Sciatic nerve (tissue), 2 donors: ENCODE results near the gene FGF19. TPM values are rescaled to one million over a fixed set of nuclear protein-coding genes. Genes with fewer than 3 reads are reported as not detected.
A peak's percentile ranks its signal among the peaks of the same experiment; 100 is the strongest.

Experiments
- ATAC-seq: fragments of 200-7000 bp; cut with Tn5 transposase; one replicate; pipeline ENCODE4 v1.9.1; 2020; ENCODE audit warnings: mild to moderate bottlenecking, moderate library complexity
- DNase-seq: peaks from one replicate; pipeline ENCODE4 v3.0.0-alpha.2; 2020; ENCODE audit warnings: low spot score
- intact Hi-C: fragments of 100-400 bp; cut with DNase I; formaldehyde crosslinking; loops from one replicate; pipeline ENCODE4 v1.14.2; 2022
- total RNA-seq: library from RNA; stranded (reverse); fragmentation: NEBNext Ultra II Directional; extraction: Animal tissue kit (Norgen Biotek cat#: 25700); gene quantifications from one replicate; pipeline ENCODE4 v1.2.1, GENCODE V29; 2021
- donor health status: DM: no; HTN: no; CAD: no.
- donor health status: DM: no; HTN: no; CAD: no.

Gene FGF19, protein sequence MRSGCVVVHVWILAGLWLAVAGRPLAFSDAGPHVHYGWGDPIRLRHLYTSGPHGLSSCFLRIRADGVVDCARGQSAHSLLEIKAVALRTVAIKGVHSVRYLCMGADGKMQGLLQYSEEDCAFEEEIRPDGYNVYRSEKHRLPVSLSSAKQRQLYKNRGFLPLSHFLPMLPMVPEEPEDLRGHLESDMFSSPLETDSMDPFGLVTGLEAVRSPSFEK
- not detected for total RNA-seq

- intact Hi-C loops = loop anchor here (10.0 kb wide), 1 partner anchor 181 kb away; no protein-coding TSS in a partner anchor
- no peak for ATAC-seq
- DNase-seq = no peak
These were observed at the start of gene FGF19 for GRCh38 chr11:69703768-69704507. TSS of gene FGF19 (minus strand) at chr11:69704022. CDS start at chr11:69703876, 146 bp downstream.

GRCh38 chr11:69752890-69753289, 49.1 kb upstream of the FGF19 start:
- ATAC-seq (no peak), DNase-seq (no peak)
- intact Hi-C loops = no loop called here

- DNase-seq (no peak), ATAC-seq (no peak)
- intact Hi-C loops = no loop called here
These were observed 47.2 kb upstream of the FGF19 start for GRCh38 chr11:69750875-69751597.

- DNase-seq (no peak), ATAC-seq (no peak)
- intact Hi-C loops = no loop called here
These were observed 46.5 kb upstream of the FGF19 start for GRCh38 chr11:69750108-69750850.

DNA sequence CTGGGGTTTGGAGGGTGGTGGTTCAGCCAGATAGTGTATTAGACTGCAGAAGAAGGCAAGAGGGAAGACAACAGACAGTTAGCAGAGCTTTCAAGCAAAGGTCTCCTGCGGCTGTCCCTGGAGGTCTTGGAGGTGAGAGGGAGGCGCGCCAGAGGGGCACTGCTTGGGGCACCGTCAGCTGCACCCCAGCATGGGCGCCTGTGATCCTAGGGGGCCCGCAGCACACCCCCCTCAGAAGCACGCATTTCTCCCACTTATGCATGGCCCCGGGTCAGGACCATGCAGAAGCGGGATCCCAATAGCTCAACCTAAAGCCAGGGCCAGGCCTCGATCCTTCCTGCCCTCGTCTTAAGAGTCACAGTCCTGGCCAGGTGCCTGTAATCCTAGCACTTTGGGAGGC, 44.8 kb upstream of the FGF19 start:
- no peak for DNase-seq
- intact Hi-C loops = no loop called here
- no peak for ATAC-seq

DNA sequence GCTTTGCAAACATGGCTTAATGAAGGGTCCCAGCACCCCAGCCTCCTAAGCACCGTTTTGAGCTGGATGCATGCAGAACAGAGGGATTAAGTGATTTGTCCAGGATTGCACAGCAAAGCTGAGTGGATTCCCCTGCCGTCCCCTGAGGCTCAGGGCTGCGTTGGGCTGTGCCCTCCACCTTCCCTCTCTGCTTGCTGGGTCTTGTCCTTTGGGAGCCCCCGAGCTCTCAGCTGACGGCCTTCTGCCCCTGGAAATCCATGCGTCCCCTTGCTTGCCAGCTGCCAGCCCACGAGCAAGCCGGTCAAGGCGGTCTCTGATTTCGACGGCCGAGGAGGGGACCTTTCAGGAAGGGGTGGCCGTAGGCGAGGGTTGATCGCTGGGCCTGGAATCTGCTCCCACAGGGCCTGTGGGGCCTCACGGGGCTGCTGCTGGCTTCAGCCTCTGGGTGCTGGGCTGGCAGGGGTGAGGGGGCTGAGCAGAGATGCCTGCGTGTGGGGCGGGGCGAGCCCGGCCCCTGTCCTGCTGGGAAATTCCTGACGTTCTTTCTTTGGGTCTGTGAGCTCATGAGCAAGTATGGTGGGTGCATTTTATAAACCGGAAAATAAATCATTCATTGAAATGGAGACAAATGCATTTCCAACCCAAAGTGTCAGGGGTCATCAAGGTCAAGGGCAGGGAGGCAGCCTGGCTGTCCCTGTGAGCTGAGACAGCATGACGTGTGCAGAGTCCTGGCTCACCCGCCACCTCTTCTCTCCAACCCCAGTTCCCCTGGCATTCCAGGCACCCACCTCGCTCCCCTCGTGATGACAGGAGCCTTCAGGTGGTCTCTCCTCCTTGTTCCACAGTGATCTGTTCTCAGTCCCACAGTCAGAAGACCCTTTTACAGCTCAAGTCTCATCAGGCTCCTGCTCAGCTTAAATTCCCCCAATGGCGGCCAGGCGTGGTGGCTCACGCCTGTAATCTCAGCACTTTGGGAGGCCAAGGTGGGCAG, 43.2 kb upstream of the FGF19 start:
- ATAC-seq = peak; percentile 78

GRCh38 chr11:69746140-69746539, 42.3 kb upstream of the FGF19 start:
- intact Hi-C loops = no loop called here

More for the DNA sequence above, 43.2 kb upstream of the FGF19 start:
- DNase-seq = no peak
- intact Hi-C loops = no loop called here

GRCh38 chr11:69745201-69745600, 41.4 kb upstream of the FGF19 start:
- DNase-seq = no peak
- ATAC-seq = no peak

More at GRCh38 chr11:69746140-69746539, 42.3 kb upstream of the FGF19 start:
- ATAC-seq = no peak
- no peak for DNase-seq

GRCh38 chr11:69744435-69744834, 40.6 kb upstream of the FGF19 start:
- DNase-seq (no peak), ATAC-seq (no peak)
- intact Hi-C loops = no loop called here

More at GRCh38 chr11:69745201-69745600, 41.4 kb upstream of the FGF19 start:
- intact Hi-C loops = no loop called here

GRCh38 chr11:69734841-69735240, 31.0 kb upstream of the FGF19 start:
- intact Hi-C loops = no loop called here
- no peak for ATAC-seq
- DNase-seq = no peak

DNA sequence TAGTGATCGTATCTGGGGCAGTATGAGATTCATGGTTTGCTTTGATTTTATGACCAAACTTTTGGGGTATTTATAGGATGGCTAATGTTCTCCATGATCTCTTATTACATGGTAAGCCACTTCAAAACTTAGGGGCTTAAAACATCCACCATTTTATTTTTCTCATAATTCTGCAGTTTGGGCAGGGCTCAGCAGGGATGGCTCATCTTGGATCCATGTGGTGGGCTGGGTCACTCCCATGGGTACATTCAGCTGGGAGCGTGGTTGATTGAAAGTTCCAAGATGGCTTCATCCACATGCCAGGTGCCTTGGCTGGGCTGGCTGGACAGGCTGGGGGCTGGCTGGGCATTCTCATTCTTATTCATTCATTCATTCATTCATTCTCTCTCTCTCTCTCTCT, 30.5 kb upstream of the FGF19 start:
- intact Hi-C loops = no loop called here
- no peak for DNase-seq
- ATAC-seq = no peak

DNA sequence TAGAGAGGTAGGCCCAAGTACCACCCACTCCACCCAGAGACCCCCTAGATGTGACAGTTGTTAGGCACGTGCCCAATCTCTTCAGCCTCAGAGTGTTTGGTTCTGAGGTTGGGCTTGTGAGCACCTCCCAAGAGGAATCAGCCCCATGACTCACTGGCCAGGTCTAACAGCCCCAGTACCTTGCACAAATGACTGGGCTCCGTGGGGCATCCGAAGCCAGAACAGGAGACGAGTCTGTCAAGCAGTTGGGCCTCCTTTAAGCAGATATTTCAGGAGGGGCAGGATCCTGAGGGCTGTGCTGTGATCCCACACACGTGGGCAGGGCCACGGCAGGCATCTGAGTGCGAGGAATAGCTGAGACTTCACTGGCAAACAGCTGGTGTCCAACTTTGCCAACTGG, 29.1 kb upstream of the FGF19 start:
- ATAC-seq (no peak), DNase-seq (no peak)
- intact Hi-C loops = no loop called here

DNA sequence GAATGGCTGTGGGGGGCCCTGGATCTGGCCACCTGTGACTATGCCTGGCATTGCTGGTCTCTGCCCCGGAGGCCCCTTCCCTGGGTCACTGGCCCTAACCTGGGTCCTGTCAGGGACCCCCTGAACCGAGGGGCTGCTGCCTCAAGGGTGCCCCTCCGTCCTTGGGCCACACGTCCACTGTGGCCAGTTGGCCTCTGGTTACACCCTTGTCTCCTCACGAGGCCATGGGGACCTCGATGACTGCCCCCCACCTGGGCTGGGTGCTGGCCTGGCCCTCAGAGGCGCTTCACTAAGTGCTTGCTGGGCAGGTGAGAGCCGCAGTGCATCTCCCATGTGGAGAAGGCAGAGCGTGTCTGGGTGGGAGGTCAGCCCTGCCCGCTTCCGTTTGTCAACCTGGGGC, 27.3 kb upstream of the FGF19 start:
- no peak for ATAC-seq
- intact Hi-C loops = no loop called here
- no peak for DNase-seq

DNA sequence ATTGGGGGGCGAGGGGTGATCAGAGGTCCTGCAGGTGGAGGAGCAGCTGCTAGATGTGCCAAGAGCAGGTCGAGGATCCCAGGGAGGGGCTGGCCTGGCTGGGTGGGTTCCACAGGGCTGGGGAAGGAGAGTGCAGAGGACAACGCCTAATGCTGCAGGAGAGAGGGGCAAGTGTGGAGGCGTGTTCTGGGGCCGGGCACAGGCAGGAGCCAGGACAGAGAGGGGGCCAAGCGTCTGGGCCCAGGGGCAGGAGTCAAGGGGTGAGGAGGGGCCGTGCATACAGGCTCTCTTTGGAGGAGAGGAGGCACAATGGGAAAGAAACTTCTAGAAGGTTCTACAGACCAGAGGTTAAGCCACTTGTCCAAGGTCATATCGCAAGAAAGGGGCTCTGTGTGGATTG, 26.7 kb upstream of the FGF19 start:
- DNase-seq (no peak), ATAC-seq (no peak)
- intact Hi-C loops = no loop called here

- DNase-seq (no peak), ATAC-seq (no peak)
- intact Hi-C loops = no loop called here
These were observed 25.4 kb upstream of the FGF19 start for GRCh38 chr11:69729252-69729651.

GRCh38 chr11:69727266-69727665, 23.4 kb upstream of the FGF19 start:
- DNase-seq (no peak), ATAC-seq (no peak)
- intact Hi-C loops = no loop called here

DNA sequence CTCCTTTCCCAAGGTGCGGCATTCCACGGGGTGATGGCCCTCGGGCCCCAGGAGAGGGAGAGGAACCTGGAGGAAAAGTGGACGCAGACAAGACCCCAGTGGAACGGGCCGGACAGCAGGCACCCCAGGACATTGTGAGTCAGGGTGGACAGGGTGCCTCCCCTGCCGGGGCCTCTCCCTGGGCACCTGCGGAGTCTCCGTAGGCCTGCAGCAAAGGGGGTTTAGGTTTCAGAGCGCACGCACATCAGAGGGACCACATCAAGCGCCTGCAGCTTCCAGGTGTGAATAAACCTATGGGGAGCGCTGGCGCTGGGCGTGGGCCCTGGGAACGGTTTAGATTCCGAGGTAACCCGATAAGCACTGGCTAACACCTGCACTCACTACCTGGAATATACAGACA, 22.7 kb upstream of the FGF19 start:
- no peak for DNase-seq
- no peak for ATAC-seq
- intact Hi-C loops = no loop called here

DNA sequence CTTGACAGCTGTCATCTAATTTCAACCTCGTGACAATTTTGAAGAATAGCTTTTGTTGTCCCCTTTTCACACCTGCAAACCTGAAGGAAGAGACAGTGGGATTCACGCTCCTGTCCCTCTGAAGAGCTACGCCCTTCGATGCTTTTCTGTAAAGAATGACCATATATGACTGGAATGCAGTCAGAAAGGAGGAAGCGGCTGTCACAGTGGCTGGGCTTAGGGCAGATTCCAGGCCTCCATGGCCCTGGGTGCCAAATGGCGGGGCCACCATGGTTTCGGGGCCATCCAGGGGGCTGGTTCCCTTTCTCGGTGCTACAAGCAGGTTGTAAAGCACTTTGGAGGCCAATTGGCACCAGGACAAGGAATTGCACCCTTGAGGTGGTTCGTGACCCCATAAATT, 22.2 kb upstream of the FGF19 start:
- ATAC-seq (no peak), DNase-seq (no peak)
- intact Hi-C loops = no loop called here
